Measurements from ENCODE around the gene TGIF1. TPM values are rescaled to one million over a fixed set of nuclear protein-coding genes. Genes with fewer than 3 reads are reported as not detected.

TGIF1 gene
- total and polyA plus RNA-seq, 8 donors: 12.8 to 40.7 (median 18.3) TPM

GRCh38 chr18:3479978-3480509 lies 30.1 kb downstream of the TGIF1 start:
- DNase-seq (no peak), FAIRE-seq (no peak), ATAC-seq (no peak)
- H3K4me1 ChIP-seq: no peaks in the 10 kb centered on the region
- H3K36me3 ChIP-seq: no peaks in the 10 kb centered on the region
- TF ChIP-seq CTCF (IDR thresholded peaks at IDR 0.05): no peak
- H3K4me3 ChIP-seq: no peak overlapping the region
- intact Hi-C loops (cut with DNase I): loop anchor here in 1 of 3 donors (10.0 kb wide), 1 partner anchor 405 kb away; no protein-coding TSS in a partner anchor
- H3K27ac ChIP-seq: no peak overlapping the region
- H3K9me3 ChIP-seq: no peaks in the 10 kb centered on the region
- 70 to 74% methylated on average over 5 of the region's 5 CpGs for WGBS, 2 donors
- H3K27me3 ChIP-seq: no peaks in the 10 kb centered on the region

- no peaks in the 10 kb centered on the region for H3K27me3 ChIP-seq
- intact Hi-C loops (cut with DNase I): loop anchor here in 1 of 3 donors (10.0 kb wide), 1 partner anchor 404 kb away; no protein-coding TSS in a partner anchor
- no peak overlapping the region for H3K4me3 ChIP-seq
- no peaks in the 10 kb centered on the region for H3K36me3 ChIP-seq
- TF ChIP-seq CTCF (IDR thresholded peaks at IDR 0.05): no peak
- WGBS, 2 donors: 81 to 91% methylated on average over 5 of the region's 5 CpGs
- ATAC-seq: no peak
- no peak for FAIRE-seq
- no peaks in the 10 kb centered on the region for H3K4me1 ChIP-seq
- DNase-seq: no peak
- H3K27ac ChIP-seq: no peak overlapping the region
- no peaks in the 10 kb centered on the region for H3K9me3 ChIP-seq
These were observed 31.0 kb downstream of the TGIF1 start for GRCh38 chr18:3480827-3481573.

GRCh38 chr18:3481696-3482210 lies 31.8 kb downstream of the TGIF1 start:
- H3K36me3 ChIP-seq: no peaks in the 10 kb centered on the region
- H3K4me1 ChIP-seq: no peaks in the 10 kb centered on the region
- no peaks in the 10 kb centered on the region for H3K9me3 ChIP-seq
- intact Hi-C loops (cut with DNase I): loop anchor here in 1 of 3 donors (10.0 kb wide), 1 partner anchor 403 kb away; no protein-coding TSS in a partner anchor
- no peaks in the 10 kb centered on the region for H3K27me3 ChIP-seq
- H3K4me3 ChIP-seq: no peak overlapping the region
- DNase-seq (peak in 1 of 6 donors; percentile 19), FAIRE-seq (no peak), ATAC-seq (peak in 3 of 4 donors; percentile 66 to 74 (median 69))
- WGBS, 2 donors: 38 to 42% methylated on average over 5 of the region's 5 CpGs
- no peak overlapping the region for H3K27ac ChIP-seq
- TF ChIP-seq CTCF (IDR thresholded peaks at IDR 0.05): peak in 2 of 4 donors; percentile 17 to 33

GRCh38 chr18:3482258-3482657 lies 32.3 kb downstream of the TGIF1 start:
- no peak for ATAC-seq
- no peak for TF ChIP-seq CTCF (IDR thresholded peaks at IDR 0.05)
- intact Hi-C loops (cut with DNase I): loop anchor here in 1 of 3 donors (10.0 kb wide), 1 partner anchor 403 kb away; no protein-coding TSS in a partner anchor
- Histone ChIP-seq H3K4me1 (no peaks in the 10 kb centered on the region), H3K27me3 (no peaks in the 10 kb centered on the region), H3K36me3 (no peaks in the 10 kb centered on the region), H3K9me3 (no peaks in the 10 kb centered on the region), H3K4me3 (no peak overlapping the region), H3K27ac (no peak overlapping the region)
- no peak for FAIRE-seq
- 76 to 86% methylated on average over 3 of the region's 3 CpGs for WGBS, 2 donors
- DNase-seq: no peak

All from pancreas (tissue), 10 donors.